Kidney (tissue), 14 donors: ENCODE measurements around the gene PDYN. TPM values are rescaled to one million over a fixed set of nuclear protein-coding genes. Genes with fewer than 3 reads are reported as not detected.

ENCODE experiments used
- DNase-seq, 5 donors: peaks; one replicate each; pipeline ENCODE4 v3.0.0-alpha.2; 2013 to 2020
- FAIRE-seq: peaks from 2 replicates; lab custom pipeline; 2012; peaks lifted over from hg19 to GRCh38; lab: Jason Lieb, UNC
- H3K27ac ChIP-seq, 2 donors: one replicate each; pipeline ENCODE4 v1.7.0; 2013; ENCODE audit warnings: low read depth in 2 of 2, low read length in 2 of 2, inconsistent platforms in 1 of 2
- H3K27me3 ChIP-seq: one replicate; pipeline ENCODE4 v1.7.1; 2013; ENCODE audit warnings: low read length, inconsistent platforms; ENCODE audit not compliant: control insufficient read depth, insufficient read depth
- H3K36me3 ChIP-seq, 3 donors: one replicate each; pipeline versions ENCODE4 v1.7.0 to v1.7.1; 2013; ENCODE audit warnings: low read length in 3 of 3, control low read depth in 1 of 3, inconsistent platforms in 1 of 3; ENCODE audit not compliant: insufficient read depth in 3 of 3, control insufficient read depth in 2 of 3
- H3K4me1 ChIP-seq, 3 donors: one replicate each; pipeline versions ENCODE4 v1.7.0 to v1.7.1; 2013; ENCODE audit warnings: low read length in 3 of 3, inconsistent platforms in 1 of 3, low read depth in 1 of 3; ENCODE audit not compliant: control insufficient read depth in 2 of 3, insufficient read depth in 2 of 3
- H3K4me3 ChIP-seq, 3 donors: one replicate each; pipeline versions ENCODE4 v1.7.0 to v1.8.1; 2013; ENCODE audit warnings: low read length in 3 of 3, control low read depth in 1 of 3, inconsistent platforms in 1 of 3
- H3K9ac ChIP-seq, 3 donors: one replicate each; pipeline versions ENCODE4 v1.7.0 to v1.7.1; 2013; ENCODE audit warnings: low read length in 3 of 3, control low read depth in 1 of 3, inconsistent platforms in 1 of 3
- H3K9me3 ChIP-seq, 3 donors: one replicate each; pipeline versions ENCODE4 v1.7.0 to v1.7.1; 2013; ENCODE audit warnings: low read length in 3 of 3, control low read depth in 1 of 3, inconsistent platforms in 1 of 3; ENCODE audit not compliant: control insufficient read depth in 2 of 3, insufficient read depth in 1 of 3
- intact Hi-C: fragments of 100-400 bp; cut with DNase I; formaldehyde crosslinking; loops from one replicate; pipeline ENCODE4 v1.11.1; 2022
- polyA plus RNA-seq: library from polyadenylated mRNA; stranded (reverse); fragments of 350-450 nt; fragmentation: Illumina TruSeq; extraction: RNeasy Lipid Tissue Mini Kit (QIAGEN cat#74804); gene quantifications from one replicate; pipeline ENCODE4 v1.2.3, GENCODE V29; 2014; ENCODE audit warnings: low read depth, low replicate concordance; ENCODE audit not compliant: insufficient read depth
- total RNA-seq: library from RNA; stranded (reverse); fragmentation: NEBNext Ultra II Directional; extraction: Animal tissue kit (Norgen Biotek cat#: 25700); gene quantifications from one replicate; pipeline ENCODE4 v1.2.1, GENCODE V29; 2021
- TF ChIP-seq, protein P1 (sequence below): IDR thresholded peaks from 3 replicates; pipeline ENCODE4 v1.5.1; 2012; ENCODE audit warnings: mild to moderate bottlenecking, moderate library complexity, borderline replicate concordance; ENCODE audit not compliant: insufficient read depth; ENCODE audit errors: extremely low read depth
- donor health status: control.
- donor health status: control.
- donor health status: control.
- donor health status: control.
- donor health status: control.
- donor health status: DM: yes; HTN: yes; CAD: no.
- donor health status: Normal renal cell carcinoma (clear cell type).

PDYN gene
- total and polyA plus RNA-seq, 2 donors from 2014 or later: not detected

DNA sequence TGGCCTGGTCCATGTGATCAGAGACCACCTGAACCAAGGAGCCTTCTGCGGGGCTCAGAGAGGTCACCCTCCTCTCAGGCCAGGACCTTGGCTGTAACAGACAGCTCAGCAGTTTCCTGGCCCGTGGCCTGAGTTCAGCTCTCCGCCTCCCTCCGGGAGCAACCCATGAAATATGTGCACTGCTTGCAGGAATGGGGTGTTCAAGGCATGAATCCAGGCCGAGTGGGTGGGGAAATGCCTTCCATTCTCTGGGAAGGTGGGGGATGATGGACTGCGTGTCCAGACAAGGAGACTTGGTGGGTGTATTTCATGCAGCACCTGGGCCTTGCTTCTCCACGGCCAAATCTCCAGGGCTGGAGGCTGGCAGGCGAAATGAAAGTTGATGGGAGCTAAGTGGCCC is 52.6 kb downstream of the PDYN start:
- H3K9me3 ChIP-seq: no peaks in the 10 kb centered on the region
- intact Hi-C loops: no loop called here
- no peak overlapping the region for H3K9ac ChIP-seq
- H3K36me3 ChIP-seq: no peaks in the 10 kb centered on the region
- H3K4me1 ChIP-seq: peaks cover 0 to 18% (median 10%) of the 10 kb centered on the region in 3 donors
- TF ChIP-seq, protein P1, sequence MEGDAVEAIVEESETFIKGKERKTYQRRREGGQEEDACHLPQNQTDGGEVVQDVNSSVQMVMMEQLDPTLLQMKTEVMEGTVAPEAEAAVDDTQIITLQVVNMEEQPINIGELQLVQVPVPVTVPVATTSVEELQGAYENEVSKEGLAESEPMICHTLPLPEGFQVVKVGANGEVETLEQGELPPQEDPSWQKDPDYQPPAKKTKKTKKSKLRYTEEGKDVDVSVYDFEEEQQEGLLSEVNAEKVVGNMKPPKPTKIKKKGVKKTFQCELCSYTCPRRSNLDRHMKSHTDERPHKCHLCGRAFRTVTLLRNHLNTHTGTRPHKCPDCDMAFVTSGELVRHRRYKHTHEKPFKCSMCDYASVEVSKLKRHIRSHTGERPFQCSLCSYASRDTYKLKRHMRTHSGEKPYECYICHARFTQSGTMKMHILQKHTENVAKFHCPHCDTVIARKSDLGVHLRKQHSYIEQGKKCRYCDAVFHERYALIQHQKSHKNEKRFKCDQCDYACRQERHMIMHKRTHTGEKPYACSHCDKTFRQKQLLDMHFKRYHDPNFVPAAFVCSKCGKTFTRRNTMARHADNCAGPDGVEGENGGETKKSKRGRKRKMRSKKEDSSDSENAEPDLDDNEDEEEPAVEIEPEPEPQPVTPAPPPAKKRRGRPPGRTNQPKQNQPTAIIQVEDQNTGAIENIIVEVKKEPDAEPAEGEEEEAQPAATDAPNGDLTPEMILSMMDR: no peak
- FAIRE-seq: no peak
- H3K4me3 ChIP-seq: no peak overlapping the region
- peak overlapping the region in 1 of 2 donors; percentile 3 for H3K27ac ChIP-seq
- H3K27me3 ChIP-seq: peaks cover 2% of the 10 kb centered on the region
- DNase-seq: no peak

DNA sequence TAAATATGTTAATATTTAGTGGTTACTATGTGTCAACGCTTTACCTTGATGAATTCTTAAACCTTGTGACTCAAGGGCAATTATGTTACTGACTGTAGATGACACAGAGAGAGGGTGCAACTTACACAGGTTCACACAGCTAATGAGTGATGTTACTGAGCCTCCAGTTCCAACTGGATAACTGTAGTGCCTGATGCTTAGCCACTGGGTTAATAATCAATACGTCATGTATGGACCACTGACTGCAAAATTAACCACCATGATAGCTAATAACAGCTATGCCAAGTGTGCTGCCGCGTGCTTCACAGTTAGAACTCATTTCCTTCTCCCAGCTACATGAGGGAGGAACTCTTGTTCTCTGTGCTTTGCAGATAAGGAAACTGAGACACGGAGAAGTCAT is 53.3 kb downstream of the PDYN start:
- intact Hi-C loops: no loop called here
- no peak overlapping the region for H3K27ac ChIP-seq
- DNase-seq: no peak

DNA sequence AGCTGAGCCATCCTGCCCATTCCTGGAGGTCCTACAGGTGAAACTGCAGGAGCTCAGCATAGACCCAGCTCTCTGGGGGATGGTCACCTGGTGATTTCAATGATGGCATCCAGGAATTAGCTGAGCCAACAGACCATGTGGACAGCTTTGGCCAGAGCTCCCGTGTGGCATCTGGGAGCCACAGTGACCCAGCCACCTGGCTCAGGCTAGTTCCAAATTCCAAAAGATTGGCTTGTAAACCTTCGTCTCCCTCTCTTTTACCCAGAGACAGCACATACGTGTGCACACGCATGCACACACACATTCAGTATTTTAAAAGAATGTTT is 54.6 kb downstream of the PDYN start:
- Histone ChIP-seq H3K27me3 (no peaks in the 10 kb centered on the region), H3K36me3 (no peaks in the 10 kb centered on the region), H3K9ac (no peak overlapping the region), H3K9me3 (no peaks in the 10 kb centered on the region), H3K4me3 (no peak overlapping the region), H3K4me1 (peaks cover 0 to 6% (median 5%) of the 10 kb centered on the region in 3 donors), H3K27ac (no peak overlapping the region)
- TF ChIP-seq, protein P1: no peak
- intact Hi-C loops: no loop called here
- FAIRE-seq (no peak), DNase-seq (no peak)

More for the DNA sequence above, 53.3 kb downstream of the PDYN start:
- H3K4me1 ChIP-seq: peaks cover 0 to 16% (median 10%) of the 10 kb centered on the region in 3 donors
- no peaks in the 10 kb centered on the region for H3K27me3 ChIP-seq
- H3K4me3 ChIP-seq: no peak overlapping the region
- no peak for FAIRE-seq
- H3K9ac ChIP-seq: no peak overlapping the region
- no peaks in the 10 kb centered on the region for H3K9me3 ChIP-seq
- no peaks in the 10 kb centered on the region for H3K36me3 ChIP-seq
- TF ChIP-seq, protein P1: no peak
